NCI-H446 (cell line): Measurements from ENCODE around the gene TMCC2.
"Not testable (repeated sequence)": the region's sequence is repeated elsewhere in the genome, so short reads cannot be mapped to it uniquely, and the experiment has no call there.

Experiments
- DNase-seq, 2 experiments: peaks; one replicate each; lab custom pipeline; 2025; lab: John Stamatoyannopoulos, UW

TMCC2 gene

GRCh38 chr1:205280666-205281395 is 53.1 kb downstream of the TMCC2 start:
- not testable (repeated sequence) for DNase-seq

GRCh38 chr1:205283270-205284147 is 55.8 kb downstream of the TMCC2 start:
- DNase-seq, result no peak

- peak in 1 of 2 experiments; percentile 68 for DNase-seq
Observed at GRCh38 chr1:205284420-205285144, 56.8 kb downstream of the TMCC2 start.

DNA sequence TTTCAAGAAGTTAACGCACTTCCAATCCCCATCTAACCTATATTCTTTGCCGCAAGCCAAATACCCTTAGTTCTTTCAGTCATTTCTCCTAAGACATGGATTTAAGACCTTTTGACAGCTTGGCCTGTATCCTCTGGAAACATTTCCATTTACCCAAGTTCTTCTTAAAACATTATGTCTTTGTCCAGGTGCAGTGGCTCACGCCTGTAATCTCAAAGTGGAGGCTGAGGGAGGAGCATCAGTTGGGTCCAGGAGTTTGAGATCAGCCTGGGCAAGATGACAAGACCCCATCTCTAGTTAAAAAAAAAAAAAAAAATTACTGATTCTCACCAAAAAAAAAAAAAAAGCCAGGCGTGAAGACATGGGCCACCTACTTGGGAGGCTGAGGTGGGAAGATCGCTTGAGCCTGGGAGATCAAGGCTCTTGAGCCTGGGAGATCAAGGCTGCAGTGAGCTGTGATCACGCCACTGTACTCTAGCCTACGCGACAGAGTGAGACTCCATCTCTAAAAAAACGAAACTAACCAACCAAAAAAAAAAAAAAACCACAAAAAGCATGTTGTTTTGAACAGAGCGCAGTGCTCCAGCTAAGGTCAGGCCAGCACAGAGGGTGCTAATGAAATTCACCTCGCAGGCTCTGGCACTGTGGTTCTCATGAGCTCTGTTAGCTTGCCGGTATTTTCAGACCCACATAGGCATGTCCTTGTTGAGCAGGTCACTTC is 57.8 kb downstream of the TMCC2 start:
- DNase-seq, result no peak

DNA sequence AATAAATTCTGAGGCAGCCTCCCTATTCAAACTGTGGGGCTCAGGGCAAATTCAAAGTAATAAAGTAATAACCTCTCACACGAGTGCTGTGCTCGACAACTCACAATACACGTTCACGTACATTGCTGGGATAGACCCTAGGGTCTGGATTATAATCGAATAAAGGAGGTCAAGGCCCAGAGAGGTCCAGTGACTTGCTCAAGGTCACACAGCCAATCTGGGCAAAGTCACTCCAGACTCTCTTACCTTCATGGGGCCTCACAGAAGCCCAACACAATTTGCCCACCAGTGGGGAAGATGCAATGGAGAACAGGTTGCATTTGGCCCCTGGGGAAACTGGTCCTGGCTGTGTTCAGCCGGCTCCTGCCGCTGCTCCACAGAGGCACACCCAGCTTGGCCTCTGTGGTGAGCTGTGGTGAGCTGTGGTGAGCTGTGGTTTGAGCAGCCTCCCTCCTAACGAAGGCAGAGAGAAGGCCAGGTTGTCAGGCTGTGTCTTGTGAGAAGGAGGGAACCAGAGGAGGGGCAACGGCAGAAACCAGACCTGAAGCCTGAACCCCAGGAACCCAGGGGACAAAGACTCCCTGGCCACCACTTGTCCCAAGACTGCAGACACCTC is 58.7 kb downstream of the TMCC2 start:
- DNase-seq, result no peak

- no peak for DNase-seq
Observed at GRCh38 chr1:205287076-205287475, 59.3 kb downstream of the TMCC2 start.

- no peak for DNase-seq
Observed at GRCh38 chr1:205287767-205288559, 60.2 kb downstream of the TMCC2 start.

- DNase-seq, result no peak
Observed at GRCh38 chr1:205291596-205291995, 63.9 kb downstream of the TMCC2 start.

GRCh38 chr1:205293350-205294074 is 65.8 kb downstream of the TMCC2 start:
- DNase-seq, result no peak

DNA sequence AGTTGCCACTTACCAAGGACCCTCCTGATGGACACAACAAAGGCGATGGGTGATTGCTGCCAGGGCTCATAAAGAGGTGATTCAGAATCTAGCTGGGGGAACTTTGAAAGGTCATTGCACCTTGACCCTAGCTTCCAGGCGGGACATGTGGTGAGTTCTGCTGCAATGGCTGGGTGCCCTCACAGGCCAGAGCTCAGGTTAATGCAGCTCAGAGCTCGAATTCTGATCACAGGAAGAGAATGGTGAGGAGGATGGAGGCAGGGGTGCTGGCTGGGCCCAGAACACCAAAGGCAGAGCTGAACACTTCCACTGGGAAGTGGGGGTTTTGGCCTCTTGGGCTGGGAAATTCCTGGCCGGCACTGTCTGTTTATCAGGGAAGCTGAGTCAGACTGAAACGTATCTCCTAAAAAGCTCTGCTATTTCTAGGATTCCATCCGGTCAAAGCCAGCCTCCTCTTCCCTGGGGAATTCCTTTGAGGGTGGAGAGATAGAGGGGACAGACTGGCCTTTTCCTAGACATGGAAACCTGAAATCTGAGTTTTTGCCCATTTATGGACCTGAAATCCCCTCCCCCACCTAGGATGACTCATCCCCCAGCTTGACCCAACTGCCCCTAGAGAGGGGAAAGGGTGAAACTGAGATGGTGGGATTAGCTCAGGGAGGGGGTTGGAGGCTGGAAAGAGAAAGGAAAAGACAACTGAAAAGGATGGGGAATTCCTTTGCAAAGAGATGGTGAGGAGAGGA is 66.6 kb downstream of the TMCC2 start:
- DNase-seq, result no peak

GRCh38 chr1:205294934-205295333 is 67.2 kb downstream of the TMCC2 start:
- no peak for DNase-seq

DNA sequence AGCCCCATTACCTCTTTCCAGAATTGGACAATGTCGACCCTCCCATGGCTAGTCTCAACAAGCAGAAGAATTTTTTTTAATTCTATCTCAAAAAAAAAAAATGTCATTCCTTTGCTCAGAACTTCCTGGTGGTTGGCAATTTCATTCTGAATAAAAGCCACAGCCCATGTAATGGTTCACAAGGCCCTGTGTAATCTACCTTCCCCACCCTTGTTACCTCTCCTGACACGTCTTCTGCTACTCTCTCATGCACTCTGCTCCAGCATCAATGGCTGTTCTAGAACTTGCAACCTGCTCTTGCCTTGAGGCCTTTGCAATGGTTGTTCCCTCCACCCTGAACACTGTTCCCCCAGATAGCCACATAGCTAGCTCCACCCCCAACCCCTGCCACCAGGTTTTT is 68.4 kb downstream of the TMCC2 start:
- no peak for DNase-seq

DNA sequence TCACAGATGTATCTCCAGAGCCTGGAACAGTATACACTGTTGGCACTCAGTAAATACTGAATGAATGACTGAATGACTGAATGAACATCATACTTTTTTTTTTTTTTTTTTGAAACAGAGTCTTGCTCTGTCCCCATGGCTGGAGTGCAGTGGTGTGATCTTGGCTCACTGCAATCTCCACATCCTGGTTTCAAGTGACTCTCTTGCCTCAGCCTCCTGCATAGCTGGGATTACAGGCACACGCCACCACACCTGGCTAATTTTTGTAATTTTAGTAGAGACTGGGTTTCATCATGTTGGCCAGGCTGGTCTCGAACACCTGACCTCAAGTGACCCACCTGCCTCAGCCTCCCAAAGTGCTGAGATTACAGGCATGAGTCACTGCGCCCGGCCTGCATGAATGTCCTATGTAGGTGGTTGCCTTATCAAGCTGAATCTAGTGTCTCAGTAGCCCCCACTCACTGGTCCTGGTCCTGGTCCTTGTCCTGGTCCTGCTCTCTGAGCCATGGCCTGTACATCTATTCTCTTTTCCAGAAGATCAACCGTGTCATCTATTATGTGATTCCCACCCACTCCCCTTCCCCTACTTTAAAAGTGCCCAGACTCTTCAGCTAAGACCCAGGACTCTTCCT is 69.9 kb downstream of the TMCC2 start:
- DNase-seq, result not testable (repeated sequence)

DNA sequence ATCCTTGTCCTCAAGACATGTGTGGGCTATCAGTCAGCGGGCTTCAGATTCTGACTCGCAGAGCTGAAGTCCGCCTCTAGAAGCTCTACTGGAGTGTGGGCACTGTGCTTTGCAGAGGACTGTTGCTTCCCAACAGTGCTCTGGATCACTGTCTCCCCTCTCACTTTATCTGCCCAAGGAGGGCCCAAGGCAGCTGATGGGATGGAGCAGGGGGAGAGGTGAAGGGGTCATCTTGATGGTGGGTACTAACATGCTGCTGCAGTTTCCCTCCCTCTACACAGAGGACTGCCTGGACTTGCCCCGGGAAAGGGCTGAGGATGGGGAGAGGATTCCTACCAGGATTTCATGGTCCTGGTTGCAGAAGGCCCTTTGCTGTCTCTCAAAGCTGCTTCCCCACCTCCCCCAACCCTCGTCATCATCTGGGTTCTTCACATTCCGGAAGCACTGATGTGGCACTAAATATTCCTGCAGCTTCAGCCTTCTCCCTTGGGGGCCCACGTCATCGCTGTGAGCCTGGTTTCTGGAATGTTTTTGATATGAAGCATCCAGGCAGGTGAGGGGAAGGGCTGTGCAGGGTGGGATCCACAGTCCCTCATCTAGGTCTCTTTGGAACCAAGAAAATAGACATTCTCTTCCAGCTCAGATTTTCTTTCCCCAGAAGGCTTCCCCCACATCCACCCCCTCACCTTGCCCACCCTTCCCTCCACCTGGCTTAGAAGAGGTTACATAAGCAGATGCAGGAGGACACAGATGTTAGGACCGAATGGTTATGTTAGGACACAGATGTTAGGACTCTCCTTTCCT is 70.6 kb downstream of the TMCC2 start:
- no peak for DNase-seq

- DNase-seq, result no peak
Observed at GRCh38 chr1:205300149-205300548, 72.4 kb downstream of the TMCC2 start.

DNA sequence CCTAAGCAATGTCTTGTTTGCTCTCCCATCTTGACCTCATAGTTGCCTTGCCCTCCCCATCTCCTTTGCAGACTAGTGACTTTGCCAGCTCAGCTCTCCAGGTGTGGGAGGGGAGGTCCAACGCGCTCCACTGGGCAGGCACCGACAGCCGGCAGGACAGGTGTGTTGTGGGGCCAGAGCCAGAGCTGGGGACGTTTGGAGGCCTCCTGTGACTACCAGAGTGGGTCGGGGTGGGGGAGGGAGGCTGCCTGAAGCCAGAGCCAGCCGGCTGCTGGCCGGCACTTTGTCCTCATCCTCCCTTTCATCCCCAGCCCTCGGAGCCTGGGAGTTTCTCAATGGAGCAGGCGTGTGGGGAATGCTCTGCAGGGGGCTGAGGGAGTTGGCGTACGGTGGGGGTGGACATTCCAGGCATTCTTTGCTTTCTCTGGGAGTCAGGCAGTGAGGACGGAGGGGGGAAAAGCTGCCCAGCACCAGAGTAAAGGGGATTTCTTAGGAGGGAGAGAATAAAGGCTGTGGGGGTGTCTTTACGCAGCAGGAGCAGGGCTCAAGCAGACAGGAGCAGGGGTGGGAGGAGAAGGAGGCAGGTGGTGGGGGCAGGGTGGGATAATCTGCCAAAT is 73.6 kb downstream of the TMCC2 start:
- DNase-seq, result peak in 1 of 2 experiments; percentile 17

DNA sequence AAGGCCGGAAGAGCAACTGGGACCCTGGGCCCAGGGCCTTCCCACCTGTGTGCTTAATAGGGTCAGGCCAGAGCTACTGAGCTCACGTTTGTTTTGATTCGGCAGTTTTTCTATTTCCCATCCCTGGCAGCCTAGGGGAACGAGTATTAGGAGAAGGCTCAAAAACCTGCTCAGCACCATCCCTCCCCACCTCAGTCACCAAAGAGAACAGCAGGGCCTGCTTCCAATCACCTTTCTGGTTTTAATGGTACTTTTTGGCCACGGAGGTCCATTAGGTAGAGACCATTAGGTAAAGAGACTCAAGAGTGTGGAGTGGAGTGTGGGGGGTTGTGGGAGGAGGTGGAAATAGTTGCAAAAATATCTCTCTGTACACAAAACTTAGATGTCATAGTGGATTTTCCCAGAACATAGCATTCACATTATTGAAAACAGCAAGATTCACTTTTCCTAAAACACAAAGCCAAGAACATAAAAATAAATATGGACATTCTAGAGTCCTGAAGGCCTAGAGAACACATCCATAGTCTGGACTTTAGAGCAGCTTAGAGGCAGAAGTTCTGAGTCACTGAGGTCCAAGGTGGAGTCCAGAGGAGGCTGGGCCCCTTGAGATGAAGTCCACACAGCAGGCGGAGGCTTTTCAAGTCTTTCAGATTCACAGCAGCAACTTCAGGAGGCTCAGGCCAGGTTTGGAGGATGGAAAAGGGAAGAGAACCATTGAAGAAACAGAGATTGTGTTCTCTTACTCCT is 74.3 kb downstream of the TMCC2 start:
- no peak for DNase-seq
